Spleen (tissue), 11 donors: ENCODE results near the gene NPHP4. TPM values are rescaled to one million over a fixed set of nuclear protein-coding genes. Genes with fewer than 3 reads are reported as not detected.
A peak's percentile ranks its signal among the peaks of the same experiment; 100 is the strongest.

ENCODE experiments used
- DNase-seq: peaks from one replicate; pipeline ENCODE4 v3.0.0-alpha.2; 2020
- H3K27ac ChIP-seq, 8 donors: fragments of 200-600 bp; sonication (generic) in 7 of 8; 1 replicate in 4 of 8; 2 replicates in 4 of 8; pipeline versions ENCODE4 v1.5.0 to v1.8.0; 2016 to 2021; ENCODE audit warnings: inconsistent platforms in 4 of 8, mild to moderate bottlenecking in 4 of 8, moderate library complexity in 1 of 8
- H3K27me3 ChIP-seq, 7 donors: fragments of 200-600 bp; sonication (generic) in 6 of 7; replicated peaks in 1 of 7; 1 replicate in 4 of 7; 2 replicates in 3 of 7; pipeline versions ENCODE4 v1.5.0 to v1.8.0; 2016 to 2021; ENCODE audit warnings: inconsistent platforms in 3 of 7, mild to moderate bottlenecking in 1 of 7
- H3K36me3 ChIP-seq, 6 donors: fragments of 200-600 bp; sonication (generic) in 5 of 6; 1 replicate in 4 of 6; 2 replicates in 2 of 6; pipeline versions ENCODE4 v1.5.0 to v1.8.0; 2016 to 2021; ENCODE audit warnings: inconsistent platforms in 2 of 6
- H3K4me1 ChIP-seq, 6 donors: fragments of 200-600 bp; sonication (generic) in 5 of 6; 1 replicate in 3 of 6; 2 replicates in 3 of 6; pipeline versions ENCODE4 v1.5.0 to v1.8.0; 2016 to 2021; ENCODE audit warnings: inconsistent platforms in 3 of 6
- H3K4me3 ChIP-seq, 8 donors: fragments of 200-600 bp; sonication (generic) in 7 of 8; 1 replicate in 4 of 8; 2 replicates in 4 of 8; pipeline versions ENCODE4 v1.5.0 to v1.8.0; 2016 to 2021; ENCODE audit warnings: inconsistent platforms in 4 of 8, mild to moderate bottlenecking in 4 of 8, moderate library complexity in 2 of 8
- H3K9me3 ChIP-seq, 8 donors: fragments of 200-600 bp; sonication (generic) in 7 of 8; 1 replicate in 4 of 8; 2 replicates in 4 of 8; pipeline versions ENCODE4 v1.5.0 to v1.8.0; 2016 to 2021; ENCODE audit warnings: inconsistent platforms in 4 of 8
- POLR2A ChIP-seq, 3 donors: fragments of 450-650 bp; IDR thresholded peaks; one replicate each; pipeline ENCODE4 v1.5.1; 2017; ENCODE audit warnings: antibody characterized with exemption in 3 of 3, mild to moderate bottlenecking in 1 of 3
- POLR2AphosphoS5 ChIP-seq, 3 donors: sonication (generic); formaldehyde crosslinking; IDR thresholded peaks; one replicate each; pipeline ENCODE4 v1.5.1; 2017; ENCODE audit warnings: antibody characterized with exemption in 3 of 3
- WGBS, 5 donors: extraction: QIAGEN DNeasy Blood & Tissue Kit in 3 of 5; methylation state at CpG; one replicate each; pipeline versions ENCODE4 v1.1.5 to v1.1.7; 2013 to 2018; 5-methylcytosine and 5-hydroxymethylcytosine counted together
- intact Hi-C: fragments of 100-400 bp; cut with DNase I; formaldehyde crosslinking; loops from one replicate; pipeline ENCODE4 v1.15.0; 2023; ENCODE audit warnings: low total_unique reads
- polyA plus RNA-seq, 3 donors: library from polyadenylated mRNA; stranded (reverse); fragments of 200-250 nt; gene quantifications; one replicate each; pipeline ENCODE4 v1.2.1, GENCODE V29; 2013
- total RNA-seq, 7 donors: library from RNA; depleted of rRNA in 3 of 7; stranded (reverse); fragments of >200 nt in 3 of 7; fragmentation: NEBNext Ultra II Directional in 4 of 7; extraction: Animal tissue kit (Norgen Biotek cat#: 25700) in 4 of 7; gene quantifications; one replicate each; pipeline versions ENCODE4 v1.1.0 to v1.2.1, GENCODE V29; 2016 to 2021
- TF ChIP-seq, protein P1 (sequence below), 11 experiments: fragments of 200-600 bp in 7 of 11; fragments of 450-650 bp in 4 of 11; sonication (generic) in 4 of 11; IDR thresholded peaks in 8 of 11; conservative IDR thresholded peaks in 3 of 11; 1 replicate in 7 of 11; 2 replicates in 4 of 11; pipeline versions ENCODE4 v1.4.0 to v1.8.0; 2016 to 2021; ENCODE audit warnings: antibody characterized with exemption in 11 of 11, inconsistent platforms in 4 of 11, mild to moderate bottlenecking in 1 of 11
- donor health status: healthy with polysubstance abuse.
- donor health status: DM: no; HTN: no; CAD: no; lungs with moderate emphysema.
- donor health status: DM: no; HTN: no; CAD: no.
- donor health status: Bipolar disorder and iron deficiency.
- donor health status: healthy.
- donor health status: DM: no; HTN: no; CAD: no.
- donor health status: DM: yes; HTN: yes; CAD: no.

The NPHP4 gene
- total and polyA plus RNA-seq, 10 donors, result 1.2 to 17.5 (median 9.4) TPM

DNA sequence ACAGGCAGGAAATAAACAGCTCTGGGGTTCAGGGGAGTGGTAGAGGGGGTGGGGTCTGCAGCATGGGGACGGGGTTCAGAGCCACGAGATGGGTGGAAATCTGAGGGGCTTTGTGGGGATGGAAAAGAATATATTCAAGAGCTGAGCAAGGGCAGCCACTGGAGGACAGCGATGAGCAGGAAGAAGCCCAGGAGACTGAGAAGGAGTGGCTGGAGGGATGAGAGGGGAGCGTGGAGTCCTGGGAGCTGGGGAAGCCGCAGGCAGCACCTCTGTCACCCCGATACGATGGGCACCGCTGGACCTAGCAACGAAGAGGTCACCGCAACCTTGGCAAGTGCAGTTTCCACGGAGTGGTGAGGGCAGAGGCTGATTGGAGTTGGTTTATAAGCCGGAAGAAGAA is 43.5 kb upstream of the NPHP4 start:
- DNase-seq, result no peak
- Histone ChIP-seq H3K9me3 (no peaks in the 10 kb centered on the region), H3K36me3 (peaks cover 0 to 67% (median 3%) of the 10 kb centered on the region in 6 donors), H3K4me3 (no peak overlapping the region), H3K27me3 (peaks cover 0 to 13% (median 0%) of the 10 kb centered on the region in 7 donors), H3K27ac (no peak overlapping the region), H3K4me1 (peaks cover 0 to 90% (median 34%) of the 10 kb centered on the region in 6 donors)
- no peak for TF ChIP-seq POLR2A (IDR thresholded peaks at IDR 0.05)
- no peak for TF ChIP-seq POLR2AphosphoS5 (IDR thresholded peaks at IDR 0.05)
- TF ChIP-seq, protein P1, sequence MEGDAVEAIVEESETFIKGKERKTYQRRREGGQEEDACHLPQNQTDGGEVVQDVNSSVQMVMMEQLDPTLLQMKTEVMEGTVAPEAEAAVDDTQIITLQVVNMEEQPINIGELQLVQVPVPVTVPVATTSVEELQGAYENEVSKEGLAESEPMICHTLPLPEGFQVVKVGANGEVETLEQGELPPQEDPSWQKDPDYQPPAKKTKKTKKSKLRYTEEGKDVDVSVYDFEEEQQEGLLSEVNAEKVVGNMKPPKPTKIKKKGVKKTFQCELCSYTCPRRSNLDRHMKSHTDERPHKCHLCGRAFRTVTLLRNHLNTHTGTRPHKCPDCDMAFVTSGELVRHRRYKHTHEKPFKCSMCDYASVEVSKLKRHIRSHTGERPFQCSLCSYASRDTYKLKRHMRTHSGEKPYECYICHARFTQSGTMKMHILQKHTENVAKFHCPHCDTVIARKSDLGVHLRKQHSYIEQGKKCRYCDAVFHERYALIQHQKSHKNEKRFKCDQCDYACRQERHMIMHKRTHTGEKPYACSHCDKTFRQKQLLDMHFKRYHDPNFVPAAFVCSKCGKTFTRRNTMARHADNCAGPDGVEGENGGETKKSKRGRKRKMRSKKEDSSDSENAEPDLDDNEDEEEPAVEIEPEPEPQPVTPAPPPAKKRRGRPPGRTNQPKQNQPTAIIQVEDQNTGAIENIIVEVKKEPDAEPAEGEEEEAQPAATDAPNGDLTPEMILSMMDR (IDR thresholded peaks at IDR 0.05 in 8 of 11, conservative IDR thresholded peaks at IDR 0.05 in 3 of 11), result no peak
- intact Hi-C loops, result no loop called here
- WGBS, 5 donors, result 80 to 87% (median 84%) methylated on average over 12 of the region's 12 CpGs

DNA sequence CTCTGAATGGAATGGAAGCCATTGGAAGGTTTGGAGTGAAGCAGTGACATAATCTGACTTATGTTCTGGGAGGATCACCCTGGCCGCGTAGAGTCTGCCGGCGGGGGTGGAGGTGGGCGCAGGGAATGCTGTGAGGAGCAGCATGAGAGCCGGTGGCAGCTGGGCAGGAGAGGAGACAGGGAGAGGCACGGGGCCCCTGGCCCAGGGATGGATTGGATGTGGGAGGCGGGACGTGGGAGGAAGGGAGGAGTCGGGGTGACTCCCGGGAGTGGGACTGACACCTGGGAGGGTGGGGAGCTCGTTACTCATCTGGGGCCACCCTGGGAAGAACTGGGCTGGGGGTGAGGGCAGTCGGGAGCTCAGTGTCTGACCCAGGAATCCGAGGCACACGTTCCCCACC is 43.1 kb upstream of the NPHP4 start:
- TF ChIP-seq, protein P1 (IDR thresholded peaks at IDR 0.05 in 8 of 11, conservative IDR thresholded peaks at IDR 0.05 in 3 of 11), result no peak
- no peak for TF ChIP-seq POLR2A (IDR thresholded peaks at IDR 0.05)
- no peak for TF ChIP-seq POLR2AphosphoS5 (IDR thresholded peaks at IDR 0.05)
- DNase-seq, result no peak

DNA sequence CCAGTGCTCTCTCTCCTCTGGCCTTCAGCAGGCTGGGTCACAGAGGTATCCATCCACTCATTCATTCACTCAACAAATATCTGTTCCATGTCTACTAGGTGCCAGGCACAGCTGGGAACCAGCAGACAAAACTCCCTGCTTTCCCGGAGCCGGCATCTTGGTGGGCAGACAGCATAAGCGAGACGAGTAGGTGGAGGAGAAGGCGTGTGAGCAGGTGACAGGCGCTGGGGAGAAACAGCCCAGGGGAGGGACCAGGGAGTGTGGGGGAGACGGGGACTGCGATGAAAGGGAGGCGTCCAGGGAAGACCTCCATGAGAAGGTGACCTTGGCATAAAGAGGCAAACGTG is 42.5 kb upstream of the NPHP4 start:
- 71 to 81% (median 77%) methylated on average over 10 of the region's 10 CpGs for WGBS, 5 donors
- peaks cover 3 to 92% (median 44%) of the 10 kb centered on the region in 6 donors for H3K4me1 ChIP-seq
- intact Hi-C loops, result no loop called here

More for the DNA sequence above, 43.1 kb upstream of the NPHP4 start:
- WGBS, 5 donors, result 76 to 89% (median 78%) methylated on average over 15 of the region's 15 CpGs
- H3K4me3 ChIP-seq, result no peak overlapping the region
- intact Hi-C loops, result no loop called here
- H3K4me1 ChIP-seq, result peaks cover 0 to 90% (median 38%) of the 10 kb centered on the region in 6 donors
- H3K9me3 ChIP-seq, result no peaks in the 10 kb centered on the region
- H3K27ac ChIP-seq, result no peak overlapping the region
- H3K27me3 ChIP-seq, result peaks cover 0 to 13% (median 0%) of the 10 kb centered on the region in 7 donors
- H3K36me3 ChIP-seq, result peaks cover 0 to 63% (median under 1%) of the 10 kb centered on the region in 6 donors

More for the DNA sequence above, 42.5 kb upstream of the NPHP4 start:
- no peaks in the 10 kb centered on the region for H3K9me3 ChIP-seq
- peaks cover 0 to 60% (median 2%) of the 10 kb centered on the region in 6 donors for H3K36me3 ChIP-seq
- peaks cover 0 to 13% (median 0%) of the 10 kb centered on the region in 7 donors for H3K27me3 ChIP-seq
- no peak for TF ChIP-seq POLR2A (IDR thresholded peaks at IDR 0.05)
- no peak for TF ChIP-seq POLR2AphosphoS5 (IDR thresholded peaks at IDR 0.05)
- TF ChIP-seq, protein P1 (IDR thresholded peaks at IDR 0.05 in 8 of 11, conservative IDR thresholded peaks at IDR 0.05 in 3 of 11), result peak in 3 of 11 experiments; percentile 3 to 31 (median 13)
- H3K4me3 ChIP-seq, result no peak overlapping the region
- no peak overlapping the region for H3K27ac ChIP-seq
- no peak for DNase-seq
